HG03558 (cell line): Measurements from ENCODE around the gene SLC39A1.

Experiments used
- ATAC-seq: cut with Tn5 transposase; IDR thresholded peaks from one replicate; pipeline ENCODE4 v1.9.1; 2021; ENCODE audit warnings: moderate number of reproducible peaks; ENCODE audit not compliant: unreplicated experiment; ENCODE audit errors: extremely low read depth

Gene SLC39A1

DNA sequence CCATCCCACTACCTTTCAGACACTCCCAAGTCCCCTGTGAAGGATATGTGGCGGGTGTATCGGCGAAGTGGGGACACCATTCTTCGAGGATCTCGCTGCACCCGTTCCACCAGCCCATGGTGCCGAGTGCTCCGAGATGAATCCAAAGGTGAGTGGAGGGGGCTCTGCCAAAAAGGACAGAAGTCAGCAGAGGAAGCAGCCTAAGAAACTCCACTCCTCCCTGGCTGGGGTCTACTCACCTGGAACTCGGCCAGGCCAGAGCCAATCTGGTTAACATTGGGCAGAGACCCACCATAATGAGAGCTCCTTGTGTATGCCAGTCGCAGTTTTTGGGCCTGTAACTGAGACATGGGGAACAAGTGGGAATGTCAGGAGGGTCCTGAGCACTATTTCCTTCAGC, 8.5 kb downstream of the SLC39A1 start:
- no peak for ATAC-seq

GRCh38 chr1:153953859-153954365, 9.4 kb downstream of the SLC39A1 start:
- ATAC-seq: no peak

- no peak for ATAC-seq
Measured at GRCh38 chr1:153951801-153952200, 11.5 kb downstream of the SLC39A1 start.

DNA sequence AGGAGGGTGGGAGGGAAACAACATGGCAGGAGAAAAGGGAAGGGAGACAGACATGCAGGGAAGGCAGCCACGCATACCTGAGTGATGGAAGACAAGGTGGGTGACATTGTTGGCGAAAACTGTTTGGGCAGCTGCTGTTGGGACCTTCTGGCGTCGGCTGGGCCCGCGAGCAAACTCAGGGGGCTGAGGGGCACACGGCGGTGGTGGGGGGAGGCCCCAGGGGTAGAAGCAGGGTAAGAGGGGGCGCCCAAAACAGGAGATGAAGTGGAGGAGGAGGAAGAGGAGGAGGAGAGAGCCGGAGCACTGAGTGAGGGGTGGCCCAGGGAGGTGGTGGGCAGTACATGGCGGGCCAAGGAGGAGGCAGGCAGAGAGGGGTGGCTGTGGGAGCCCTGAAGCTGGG, 12.2 kb downstream of the SLC39A1 start:
- ATAC-seq: no peak

DNA sequence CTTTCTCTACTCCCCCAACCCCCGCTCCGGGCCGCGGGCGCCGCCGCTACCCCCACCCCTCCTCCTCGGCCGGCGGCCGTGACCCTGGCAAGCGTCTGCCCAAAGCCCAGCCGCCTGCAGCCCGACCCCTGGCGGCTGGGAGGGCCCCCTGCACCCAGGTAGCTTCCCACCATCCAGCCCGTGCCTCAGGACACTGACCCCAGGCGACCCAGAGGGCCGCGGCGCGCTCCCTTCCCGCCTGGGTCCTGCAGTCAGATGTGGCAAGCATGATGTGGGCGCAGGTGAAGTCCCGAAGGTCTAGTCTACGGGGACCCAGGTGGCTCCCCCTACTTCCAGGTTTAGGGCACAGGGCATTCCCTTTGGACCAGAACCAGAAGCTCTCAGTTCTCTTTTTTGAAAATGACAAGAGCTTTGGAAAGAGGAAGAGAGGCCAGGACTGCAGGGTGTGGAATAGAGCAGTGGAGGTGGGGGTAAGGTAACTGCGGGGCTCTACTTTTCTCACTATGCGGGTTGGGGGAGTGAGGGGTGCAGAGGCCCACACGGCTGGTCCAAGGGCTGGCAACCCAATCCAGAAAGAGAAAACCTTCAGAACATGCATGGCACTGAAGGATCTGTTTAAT, 16.6 kb downstream of the SLC39A1 start, which contains the start of gene DENND4B:
Gene DENND4B (minus strand): TSS at position 97 of the 620 bp plus-strand sequence. CDS start 2,344 bp downstream, outside the sequence.
- ATAC-seq: peak; percentile 35

GRCh38 chr1:153945795-153946621, 17.3 kb downstream of the SLC39A1 start:
- peak; percentile 47 for ATAC-seq

- ATAC-seq: no peak
Measured at GRCh38 chr1:153945131-153945794, 18.1 kb downstream of the SLC39A1 start.

DNA sequence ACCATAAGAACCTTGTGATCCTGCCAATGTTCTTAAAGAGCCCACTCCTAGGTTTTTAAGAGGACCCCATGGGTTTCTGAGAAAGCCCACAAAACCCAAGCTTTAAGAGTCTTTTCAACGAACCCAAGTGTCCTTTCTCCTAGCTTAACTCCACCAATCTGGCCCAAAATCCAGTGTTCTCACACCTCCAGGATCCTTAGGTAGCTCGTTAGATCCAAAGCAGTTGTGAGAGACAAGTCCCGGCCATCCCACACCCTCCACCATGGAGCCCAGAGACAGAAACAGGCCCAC, 18.6 kb downstream of the SLC39A1 start:
- ATAC-seq: no peak

- ATAC-seq: no peak
Measured at GRCh38 chr1:153944005-153944826, 19.1 kb downstream of the SLC39A1 start.

GRCh38 chr1:153942766-153943549, 20.4 kb downstream of the SLC39A1 start:
- no peak for ATAC-seq

- no peak for ATAC-seq
Measured at GRCh38 chr1:153941826-153942725, 21.3 kb downstream of the SLC39A1 start.

GRCh38 chr1:153940756-153941155, 22.6 kb downstream of the SLC39A1 start:
- ATAC-seq: no peak

- ATAC-seq: no peak
Measured at GRCh38 chr1:153939476-153939875, 23.9 kb downstream of the SLC39A1 start.

DNA sequence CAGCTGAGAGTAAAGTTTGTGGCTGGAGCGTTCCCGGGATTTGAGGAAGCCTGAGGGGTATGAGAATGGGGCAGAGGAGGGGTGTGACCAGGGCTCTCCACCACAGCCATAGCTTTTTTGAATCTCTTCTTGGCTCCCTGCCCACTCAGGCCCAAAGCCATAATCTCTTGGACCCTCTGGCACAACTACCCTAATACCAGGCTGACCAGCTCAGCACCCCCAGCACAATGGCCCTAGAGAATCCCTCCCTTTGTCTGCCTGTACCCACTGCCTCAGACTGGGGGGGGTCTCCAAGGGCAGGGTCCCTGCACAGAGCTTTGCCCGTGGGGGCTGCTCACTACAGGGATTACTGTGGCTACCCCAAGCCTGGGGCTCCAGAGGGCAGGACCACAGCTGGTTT, 24.3 kb downstream of the SLC39A1 start:
- no peak for ATAC-seq

GRCh38 chr1:153937331-153937730, 26.0 kb downstream of the SLC39A1 start:
- no peak for ATAC-seq

DNA sequence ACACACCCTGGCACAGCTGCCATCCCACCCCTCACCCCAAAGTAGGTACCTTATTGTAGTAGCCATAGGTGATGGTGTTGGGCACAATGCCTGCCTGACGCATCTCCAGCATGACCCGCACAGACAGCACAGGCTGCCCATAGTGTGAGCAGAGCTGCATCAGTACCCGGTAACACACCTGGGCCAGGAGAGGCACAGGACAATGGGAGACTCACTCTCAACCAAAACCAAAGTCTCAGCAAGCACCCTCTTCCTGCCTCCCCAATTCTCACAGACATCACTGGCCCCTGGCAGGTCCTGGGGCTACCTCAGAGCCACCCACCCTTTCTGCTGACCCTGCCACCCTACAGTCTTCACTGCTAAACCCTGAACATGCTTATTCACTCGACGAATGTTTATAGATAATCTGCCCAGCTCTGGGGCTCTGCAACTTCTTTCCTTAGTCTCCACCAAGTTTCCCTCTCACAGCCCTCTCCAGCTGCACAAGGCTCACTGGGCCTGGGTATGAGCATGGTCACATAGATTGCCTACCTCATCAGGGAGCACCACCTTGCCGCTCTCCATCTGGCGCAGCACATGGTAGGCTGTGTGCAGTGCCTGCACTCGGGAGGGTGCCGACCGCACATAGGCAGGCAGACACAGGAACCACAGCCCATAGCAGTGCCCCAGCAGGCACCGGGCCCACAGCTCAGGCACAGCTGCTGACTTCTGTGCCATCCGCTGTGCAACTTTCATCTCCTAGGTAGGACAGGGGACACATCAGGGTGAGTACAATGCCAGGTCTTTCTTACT, 27.1 kb downstream of the SLC39A1 start:
- ATAC-seq: no peak

- no peak for ATAC-seq
Measured at GRCh38 chr1:153934746-153935145, 28.6 kb downstream of the SLC39A1 start.

DNA sequence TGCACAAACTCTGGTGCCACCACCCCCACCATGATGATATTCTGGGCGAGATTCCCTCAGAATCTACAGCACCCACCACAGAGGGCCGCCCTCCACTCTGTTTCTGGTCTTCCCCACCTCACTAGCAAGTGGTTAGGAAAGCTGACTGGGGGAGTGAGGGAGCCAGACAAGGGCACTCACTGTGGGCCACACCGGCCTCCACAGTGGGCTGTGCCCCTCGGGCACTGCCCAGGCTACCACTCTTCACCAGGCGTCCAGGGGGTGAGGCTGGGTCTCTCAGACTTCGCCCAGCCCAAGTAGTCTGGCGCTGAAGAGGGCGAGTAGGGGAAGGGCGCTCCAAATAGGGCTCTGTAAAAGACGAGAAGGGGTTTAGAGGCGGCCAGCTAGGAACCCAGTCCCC, 29.4 kb downstream of the SLC39A1 start:
- no peak for ATAC-seq
